A549 treated with RU486 at 1 μM for 4 hours (cell line): ENCODE data around the gene OR52K2. TPM values are rescaled to one million over a fixed set of nuclear protein-coding genes. Genes with fewer than 3 reads are reported as not detected.

Experiments
- total RNA-seq: library from RNA; stranded (reverse); fragments of 200-300 nt; extraction: Qiagen RNA extraction; gene quantifications from 5 replicates; pipeline ENCODE4 v1.2.3, GENCODE V29; 2022; ENCODE audit warnings: low read depth

The OR52K2 gene
- total RNA-seq: not detected in 5 replicates

GRCh38 chr11:4448995-4449394 lies at the start of gene OR52K2:
TSS of gene OR52K2 (plus strand) at chr11:4449295. CDS start at chr11:4449340, 45 bp downstream.

GRCh38 chr11:4482445-4482844 lies 33.4 kb downstream of the OR52K2 start, which contains the start of gene OR52K1:
TSS of gene OR52K1 (plus strand) at chr11:4482646. CDS start at chr11:4488901, 6,255 bp downstream.

Other genes starting within 250 kb of the OR52K2 start
- not detected in 5 replicates for gene OR52B4, start 80.9 kb upstream of the OR52K2 start, total RNA-seq
- 18.3 to 22.3 TPM (median 21.6 TPM) in 5 replicates for gene TRIM21, start 55.6 kb upstream of the OR52K2 start, total RNA-seq
- gene OR52K1, start 33.4 kb downstream of the OR52K2 start, total RNA-seq: not detected in 5 replicates
- gene OR52M1, start 95.9 kb downstream of the OR52K2 start, total RNA-seq: not detected in 5 replicates
- gene OR52I2, start 132.4 kb downstream of the OR52K2 start, total RNA-seq: not detected in 5 replicates
- not detected in 5 replicates for gene OR52I1, start 144.7 kb downstream of the OR52K2 start, total RNA-seq
- gene TRIM68, start 158.9 kb downstream of the OR52K2 start, total RNA-seq: 6.9 to 10.7 TPM (median 9.2 TPM) in 5 replicates
- gene OR51D1, start 188.2 kb downstream of the OR52K2 start, total RNA-seq: not detected in 5 replicates
- not detected in 5 replicates for gene OR51E1, start 194.7 kb downstream of the OR52K2 start, total RNA-seq
- not detected in 5 replicates for gene OR51E2, start 248.6 kb downstream of the OR52K2 start, total RNA-seq